Activated naive CD4-positive, alpha-beta T cell treated with anti-CD3 and anti-CD28 coated beads, Interleukin-2, amount 50 U/mL, for 72 hours (primary cell): ENCODE results near the gene BUB1B. TPM values are rescaled to one million over a fixed set of nuclear protein-coding genes. Genes with fewer than 3 reads are reported as not detected.

ENCODE experiments used
- ATAC-seq, 2 donors: fragments of 150-1000 bp; cut with Tn5 transposase; 2 replicates each; pipeline ENCODE4 v1.10.0; 2021; ENCODE audit warnings: mild to moderate bottlenecking in 2 of 2, moderate library complexity in 2 of 2
- DNase-seq, 2 donors: peaks; one replicate each; pipeline ENCODE4 v3.0.0; 2021 to 2022; ENCODE audit warnings: low spot score in 2 of 2
- H3K27ac Mint-ChIP-seq, 2 donors: one replicate each; pipeline ENCODE4 v1.8.0; 2022; ENCODE audit warnings: mild to moderate bottlenecking in 2 of 2, mixed read lengths in 2 of 2
- H3K36me3 Mint-ChIP-seq, 2 donors: one replicate each; pipeline ENCODE4 v1.8.0; 2022; ENCODE audit warnings: mixed read lengths in 2 of 2
- H3K9me3 Mint-ChIP-seq, 2 donors: one replicate each; pipeline ENCODE4 v1.8.0; 2022; ENCODE audit warnings: mixed read lengths in 2 of 2
- total RNA-seq, 2 donors: library from RNA; stranded (reverse); gene quantifications; one replicate each; pipeline ENCODE4 v1.2.3, GENCODE V29; 2022

The BUB1B gene
- total RNA-seq, 2 donors from 2014 or later, result 98.9 to 141 TPM

GRCh38 chr15:40241269-40242212 is 80.7 kb downstream of the BUB1B start:
- H3K9me3 Mint-ChIP-seq, result no peaks in the 10 kb centered on the region
- ATAC-seq, result no peak

GRCh38 chr15:40242213-40242599 is 81.3 kb downstream of the BUB1B start:
- DNase-seq (no peak), ATAC-seq (no peak)
- H3K9me3 Mint-ChIP-seq, result no peaks in the 10 kb centered on the region
- H3K36me3 Mint-ChIP-seq, result peaks cover 0 to 5% of the 10 kb centered on the region in 2 donors
- H3K27ac Mint-ChIP-seq, result no peak overlapping the region

More at GRCh38 chr15:40241269-40242212, 80.7 kb downstream of the BUB1B start:
- peaks cover 0 to 5% of the 10 kb centered on the region in 2 donors for H3K36me3 Mint-ChIP-seq
- DNase-seq, result no peak
- H3K27ac Mint-ChIP-seq, result no peak overlapping the region

GRCh38 chr15:40242601-40243000 is 81.7 kb downstream of the BUB1B start:
- DNase-seq, result no peak
- no peaks in the 10 kb centered on the region for H3K9me3 Mint-ChIP-seq
- peaks cover 0 to 5% of the 10 kb centered on the region in 2 donors for H3K36me3 Mint-ChIP-seq
- ATAC-seq, result no peak
- peak overlapping the region in 1 of 2 donors; percentile 29 for H3K27ac Mint-ChIP-seq

DNA sequence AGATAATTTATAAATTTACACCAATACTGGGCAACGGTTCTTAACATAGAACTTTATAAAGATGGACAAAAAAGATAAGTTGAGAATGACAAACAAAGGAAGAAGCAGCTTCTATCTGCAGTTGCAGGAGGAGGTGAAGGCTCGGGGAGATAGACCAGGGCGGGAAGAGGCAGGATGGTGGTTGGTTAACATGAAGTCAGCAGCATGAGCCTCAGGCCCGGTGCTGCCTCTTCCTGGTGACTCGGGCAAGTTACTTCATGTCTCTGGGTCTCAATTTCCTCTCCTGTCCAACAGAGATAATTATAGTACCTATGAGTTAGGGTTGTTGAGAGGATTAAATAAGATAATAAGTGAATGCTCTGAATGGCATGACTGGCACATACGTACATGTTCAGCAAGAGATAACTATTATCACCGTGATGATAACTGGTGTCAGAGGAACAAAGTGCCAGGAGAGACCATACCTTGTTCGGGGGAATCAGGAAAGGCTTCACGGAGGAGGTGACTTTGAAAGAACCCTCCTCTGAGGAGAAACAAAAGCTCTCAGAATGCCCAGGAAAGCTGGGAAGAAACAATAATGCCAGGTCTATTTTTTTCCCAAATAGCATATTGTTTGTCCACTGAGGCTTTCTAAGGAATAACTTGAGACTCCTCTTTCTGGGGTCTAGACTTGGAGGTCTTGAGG is 82.4 kb downstream of the BUB1B start:
- ATAC-seq, result no peak
- DNase-seq, result no peak
- Mint-ChIP-seq H3K36me3 (peaks cover 0 to under 1% of the 10 kb centered on the region in 2 donors), H3K9me3 (no peaks in the 10 kb centered on the region), H3K27ac (peak overlapping the region in 1 of 2 donors; percentile 29)

GRCh38 chr15:40244961-40245523 is 84.2 kb downstream of the BUB1B start:
- Mint-ChIP-seq H3K36me3 (no peaks in the 10 kb centered on the region), H3K9me3 (no peaks in the 10 kb centered on the region), H3K27ac (no peak overlapping the region)
- DNase-seq (no peak), ATAC-seq (no peak)

GRCh38 chr15:40245666-40246450 is 85.0 kb downstream of the BUB1B start:
- DNase-seq (peak in 1 of 2 donors; percentile 13), ATAC-seq (no peak)
- H3K27ac Mint-ChIP-seq, result peak overlapping the region; percentile 24 to 30
- H3K36me3 Mint-ChIP-seq, result no peaks in the 10 kb centered on the region
- no peaks in the 10 kb centered on the region for H3K9me3 Mint-ChIP-seq

DNA sequence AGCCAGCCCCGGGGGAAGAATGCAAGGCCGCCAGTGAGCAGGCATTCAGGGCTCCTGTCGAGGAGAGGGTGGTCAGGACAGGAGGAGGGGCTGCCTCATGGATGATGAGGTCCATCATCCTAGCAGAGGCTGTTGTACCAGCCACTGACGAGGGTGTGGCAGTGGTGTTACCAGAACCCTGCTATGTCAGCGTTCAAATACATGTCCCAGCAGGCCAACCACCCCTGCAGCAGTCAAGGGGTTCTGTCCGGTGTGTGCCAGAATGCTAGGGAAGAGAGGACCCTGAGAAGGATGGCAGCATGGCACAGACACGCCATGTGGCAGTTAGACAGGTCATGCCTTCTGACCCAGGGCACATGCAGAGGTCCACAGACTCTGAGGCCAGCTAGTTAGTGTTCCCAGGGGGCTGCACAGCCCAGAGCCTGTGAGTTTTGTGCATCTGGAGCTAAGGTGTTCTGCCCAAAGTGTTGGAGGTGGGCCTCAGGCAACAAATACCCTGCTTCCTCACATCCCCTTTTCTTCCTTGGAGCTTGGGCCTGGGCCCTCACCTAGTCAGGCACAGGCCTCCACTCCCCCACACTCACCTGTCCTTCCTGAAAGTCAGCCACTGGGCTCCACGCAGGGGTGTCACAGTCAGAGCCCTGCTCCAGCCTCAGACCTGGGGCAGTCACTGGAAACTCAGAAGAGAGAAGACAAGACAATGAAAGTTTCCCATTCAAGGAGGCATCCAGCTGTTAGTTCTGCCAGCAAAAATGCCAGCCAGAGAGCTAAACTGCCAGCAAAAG is 85.8 kb downstream of the BUB1B start:
- ATAC-seq (no peak), DNase-seq (peak in 1 of 2 donors; percentile 13)
- Mint-ChIP-seq H3K27ac (peak overlapping the region in 1 of 2 donors; percentile 30), H3K9me3 (no peaks in the 10 kb centered on the region), H3K36me3 (no peaks in the 10 kb centered on the region)

DNA sequence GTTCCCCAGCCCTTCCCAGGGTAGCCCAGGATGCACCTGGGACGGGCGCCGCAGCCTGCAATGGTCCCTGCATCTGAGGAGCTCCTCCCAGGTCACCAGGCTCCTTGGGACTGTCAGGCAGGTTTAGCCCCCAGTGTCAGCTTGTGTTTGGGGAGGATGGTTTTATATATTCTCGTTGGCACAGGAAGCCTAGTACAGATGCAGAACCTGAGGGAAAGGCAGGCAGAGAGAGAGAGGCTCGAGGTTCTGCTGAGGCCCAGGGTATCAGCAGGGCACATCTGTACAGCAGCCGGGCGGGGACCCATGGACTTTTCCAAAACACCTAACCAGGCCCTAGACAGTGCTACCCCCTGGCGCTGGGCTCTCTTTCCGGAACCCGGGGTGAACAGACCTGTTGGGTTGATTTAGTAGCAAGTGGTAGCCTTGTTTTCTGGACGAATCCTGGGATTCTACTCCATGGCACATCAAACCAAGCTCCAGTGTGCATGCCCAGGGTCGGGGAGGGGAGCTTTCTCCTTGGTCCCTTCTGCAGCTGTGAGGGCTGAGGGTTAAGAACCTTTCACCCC is 86.6 kb downstream of the BUB1B start:
- ATAC-seq (no peak), DNase-seq (no peak)
- H3K27ac Mint-ChIP-seq, result peak overlapping the region in 1 of 2 donors; percentile 57
- no peaks in the 10 kb centered on the region for H3K9me3 Mint-ChIP-seq
- H3K36me3 Mint-ChIP-seq, result no peaks in the 10 kb centered on the region

DNA sequence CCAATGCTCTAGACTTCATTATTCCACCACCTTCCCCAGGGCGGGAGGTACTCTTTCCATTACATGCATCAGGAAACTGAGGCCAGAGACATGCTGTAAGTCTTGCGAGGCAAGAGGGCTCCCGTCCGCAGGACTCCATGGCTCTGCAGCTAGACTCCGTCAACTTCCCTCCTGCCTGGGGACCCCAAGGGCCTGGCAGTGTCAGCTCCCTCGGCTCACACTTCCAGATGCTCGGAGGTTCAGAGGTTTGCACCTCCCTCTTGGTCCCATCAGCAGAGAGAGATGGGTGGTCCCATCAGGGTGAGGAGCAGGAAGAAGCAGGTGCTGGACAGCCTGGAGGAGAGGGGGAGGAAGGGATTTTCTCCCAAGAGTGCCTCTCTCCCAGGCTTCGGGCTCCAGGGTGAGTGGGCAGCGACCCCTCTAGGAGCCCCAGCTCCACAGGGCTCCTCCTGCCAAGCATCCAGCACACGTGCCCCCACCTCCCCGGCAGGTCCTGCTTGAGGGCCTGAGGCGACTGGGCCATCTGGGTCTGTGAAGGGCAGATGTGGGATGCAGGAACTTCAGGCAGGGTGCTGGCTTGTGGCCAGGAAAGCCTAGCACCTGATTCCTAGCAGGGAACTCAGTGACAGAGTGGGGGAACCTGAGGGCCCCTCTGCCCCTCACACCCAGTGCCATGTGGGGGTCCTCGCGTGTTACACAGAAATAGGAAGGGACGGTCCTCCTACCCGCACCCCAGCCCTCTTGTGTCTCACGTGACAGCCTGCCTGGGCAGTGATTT is 87.3 kb downstream of the BUB1B start:
- Mint-ChIP-seq H3K36me3 (no peaks in the 10 kb centered on the region), H3K9me3 (no peaks in the 10 kb centered on the region), H3K27ac (no peak overlapping the region)
- DNase-seq, result no peak
- no peak for ATAC-seq

- DNase-seq (no peak), ATAC-seq (no peak)
- Mint-ChIP-seq H3K36me3 (no peaks in the 10 kb centered on the region), H3K27ac (no peak overlapping the region), H3K9me3 (no peaks in the 10 kb centered on the region)
Observed at GRCh38 chr15:40249477-40250303, 88.8 kb downstream of the BUB1B start.

DNA sequence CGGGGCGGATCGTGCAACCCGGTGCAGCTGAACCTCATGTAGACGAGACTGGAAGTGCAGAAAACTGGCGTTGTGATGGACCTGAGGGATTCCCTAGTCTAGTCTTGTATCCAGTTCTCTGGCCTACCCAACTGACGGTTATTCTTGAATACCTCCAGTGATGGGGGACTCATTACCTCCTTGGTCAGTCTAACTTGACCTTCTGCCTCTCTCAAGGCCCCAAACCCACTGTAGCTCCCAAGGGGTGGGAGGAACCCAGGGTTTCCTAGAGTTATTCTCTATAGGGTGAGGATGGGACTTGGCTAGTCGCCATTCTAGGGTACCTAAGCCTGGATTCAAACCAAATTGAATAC is 89.4 kb downstream of the BUB1B start:
- Mint-ChIP-seq H3K27ac (no peak overlapping the region), H3K36me3 (no peaks in the 10 kb centered on the region), H3K9me3 (no peaks in the 10 kb centered on the region)
- ATAC-seq, result no peak
- DNase-seq, result no peak

DNA sequence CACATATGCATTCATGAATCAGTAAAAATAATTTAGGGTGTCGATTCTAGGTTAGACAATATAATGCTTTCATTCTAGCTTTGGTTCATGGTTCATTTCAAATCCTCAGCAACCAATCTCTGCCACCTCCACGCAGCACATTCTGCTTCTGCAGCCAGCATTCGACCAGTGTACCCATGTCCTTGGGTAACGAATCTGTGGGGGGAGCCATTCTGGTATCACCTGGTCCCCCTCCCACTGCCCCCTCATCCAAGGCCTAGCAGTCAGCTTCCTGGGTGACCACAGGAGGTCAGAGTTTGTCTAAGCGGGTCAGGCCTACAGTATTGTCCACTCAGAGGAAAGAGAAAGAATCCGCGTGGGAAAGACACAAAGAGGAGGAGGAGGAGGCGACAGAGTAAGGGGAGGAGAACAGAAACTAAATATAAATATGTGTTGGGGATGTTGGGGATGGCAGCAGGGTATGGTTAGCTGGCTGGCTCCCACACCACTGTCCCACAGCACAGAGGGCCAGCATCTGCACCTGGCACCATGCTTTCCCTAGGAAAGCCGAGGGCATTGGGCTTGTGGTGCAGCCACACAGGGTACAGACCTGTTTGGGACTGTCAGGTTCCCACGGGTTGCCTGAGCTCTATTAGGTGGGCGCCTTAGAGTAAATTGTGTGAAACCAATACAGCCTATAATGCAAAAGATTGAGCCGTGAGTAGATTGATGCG is 90.1 kb downstream of the BUB1B start:
- no peak overlapping the region for H3K27ac Mint-ChIP-seq
- DNase-seq (no peak), ATAC-seq (no peak)
- H3K9me3 Mint-ChIP-seq, result no peaks in the 10 kb centered on the region
- no peaks in the 10 kb centered on the region for H3K36me3 Mint-ChIP-seq

DNA sequence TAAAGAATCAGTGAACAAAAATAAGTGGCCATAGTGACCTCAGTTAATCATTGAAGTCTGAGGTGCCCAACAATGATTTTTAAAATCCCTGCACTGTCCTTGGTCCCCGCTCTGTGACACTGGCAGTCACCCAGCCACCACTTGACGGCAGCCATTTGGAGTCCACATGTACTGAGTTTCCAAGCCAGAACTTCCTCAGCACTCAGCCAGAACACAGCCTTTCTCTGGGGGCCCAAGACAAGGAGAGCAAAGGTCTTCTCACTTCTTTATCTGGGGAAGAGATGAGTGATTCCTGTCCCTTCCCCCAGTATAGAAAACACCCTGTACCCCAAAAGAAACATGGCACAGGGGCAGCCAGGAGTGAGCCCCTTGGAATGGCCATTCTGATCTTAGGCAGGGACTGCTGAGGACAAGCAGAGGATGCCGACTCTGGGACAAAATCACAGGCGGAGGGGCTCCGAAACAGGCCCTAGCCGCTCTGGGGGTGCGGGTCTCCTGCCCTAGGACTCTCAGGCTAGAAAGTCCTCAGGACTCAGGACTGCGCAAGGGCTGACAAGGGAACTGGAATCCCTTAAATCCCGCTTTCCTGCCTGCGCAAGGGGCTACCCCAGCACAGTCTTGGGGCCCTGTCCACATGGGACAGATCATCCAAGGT is 90.7 kb downstream of the BUB1B start:
- DNase-seq (no peak), ATAC-seq (no peak)
- no peaks in the 10 kb centered on the region for H3K9me3 Mint-ChIP-seq
- no peaks in the 10 kb centered on the region for H3K36me3 Mint-ChIP-seq
- no peak overlapping the region for H3K27ac Mint-ChIP-seq

DNA sequence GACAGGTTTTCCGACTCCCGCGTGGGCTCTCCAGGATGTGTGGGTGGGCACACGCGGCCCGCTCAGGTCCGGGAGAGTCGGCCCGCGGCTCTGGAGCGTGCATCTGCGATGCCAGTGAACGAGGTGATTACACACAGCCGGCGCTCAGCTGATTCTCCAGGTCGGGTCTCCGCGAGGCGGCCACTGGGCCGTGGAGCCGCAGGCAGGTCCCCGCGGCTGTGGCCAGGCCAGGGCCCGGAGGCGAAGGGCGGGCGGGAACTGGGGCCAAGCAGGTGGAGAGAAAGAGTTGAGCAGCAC is 91.2 kb downstream of the BUB1B start:
- H3K27ac Mint-ChIP-seq, result no peak overlapping the region
- ATAC-seq (no peak), DNase-seq (no peak)
- no peaks in the 10 kb centered on the region for H3K36me3 Mint-ChIP-seq
- H3K9me3 Mint-ChIP-seq, result no peaks in the 10 kb centered on the region
